HFF-Myc (cell line): Measurements from ENCODE around the gene MVK.

Experiments used
- DNase-seq: peaks from one replicate; pipeline ENCODE4 v3.0.0-alpha.2; 2011; ENCODE audit warnings: low read depth; ENCODE audit errors: extremely low read depth
- H3K4me3 ChIP-seq: replicated peaks from 2 replicates; pipeline ENCODE4 v1.5.1; 2011; ENCODE audit warnings: low read depth, mild to moderate bottlenecking, control low read depth, low read length
- CTCF ChIP-seq: IDR thresholded peaks from 2 replicates; pipeline ENCODE4 v1.5.1; 2012; ENCODE audit warnings: mild to moderate bottlenecking, low read depth, low read length, control low read depth; ENCODE audit errors: missing control alignments

MVK gene

GRCh38 chr12:109583733-109584132 lies 10.1 kb downstream of the MVK start:
- DNase-seq: no peak
- no peak for TF ChIP-seq CTCF

DNA sequence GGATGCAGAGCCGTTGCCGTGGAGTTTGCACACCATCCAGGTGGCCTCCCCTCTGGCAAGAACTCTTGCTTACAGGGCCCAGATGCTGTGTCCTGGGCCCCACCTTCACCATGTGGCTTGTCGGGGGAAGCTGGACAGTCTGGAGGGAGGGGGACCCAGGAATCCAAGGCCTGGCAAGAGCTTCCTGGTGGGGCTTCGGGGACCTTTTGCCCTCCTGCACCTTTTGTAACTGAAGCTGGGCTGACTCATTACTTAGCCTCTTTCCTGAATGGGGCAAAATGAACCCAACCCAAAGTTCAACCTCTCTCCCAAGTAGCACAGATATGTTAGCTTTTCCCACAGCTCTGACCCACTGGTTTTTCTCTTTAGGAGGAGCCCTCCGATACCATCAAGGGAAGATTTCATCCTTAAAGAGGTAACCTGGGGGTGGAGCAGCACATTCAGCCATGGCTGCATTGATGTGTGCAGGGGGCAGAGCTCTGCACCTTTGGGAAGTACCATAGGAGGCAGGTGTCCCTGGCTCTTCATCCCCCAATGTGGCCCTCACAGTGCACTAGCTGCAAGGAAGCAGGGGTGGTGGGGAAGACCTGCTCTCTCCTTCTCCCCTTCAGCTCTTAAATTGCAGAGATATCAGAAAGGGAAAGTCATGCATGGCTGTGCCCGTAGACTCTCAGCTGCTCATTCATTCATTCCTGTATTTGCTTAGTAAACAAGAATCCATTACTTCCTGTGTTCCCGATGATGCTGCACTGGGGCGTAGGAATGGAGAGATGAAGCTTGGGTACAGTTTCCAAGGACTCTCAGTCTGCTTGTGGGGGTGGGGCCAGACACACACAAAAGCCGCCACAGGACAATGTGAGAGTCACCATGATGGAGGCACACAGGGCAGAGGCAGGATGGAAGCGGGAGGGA lies 13.0 kb downstream of the MVK start:
- no peak overlapping the region for H3K4me3 ChIP-seq
- no peak for TF ChIP-seq CTCF
- DNase-seq: no peak

More at GRCh38 chr12:109583733-109584132, 10.1 kb downstream of the MVK start:
- H3K4me3 ChIP-seq: no peak overlapping the region

DNA sequence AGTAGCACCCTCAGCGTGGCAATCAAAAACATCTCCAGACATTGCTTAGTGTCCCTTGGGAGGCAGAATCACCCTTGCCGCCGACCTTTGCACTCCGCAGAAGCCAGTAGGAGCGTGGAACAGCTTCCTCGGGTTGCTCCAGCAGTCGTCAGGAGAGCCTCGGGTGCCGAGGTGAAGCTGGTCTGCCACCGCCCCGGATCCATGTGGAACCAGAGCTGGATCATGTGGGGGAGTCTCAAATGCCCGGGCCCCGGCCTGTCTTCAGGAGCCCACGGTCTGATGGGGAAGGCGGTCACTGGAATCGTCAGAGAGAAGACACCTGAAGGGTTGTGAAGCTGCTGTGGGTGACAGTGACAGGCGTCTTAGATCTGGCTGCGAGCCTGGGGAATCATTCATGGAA lies 14.3 kb downstream of the MVK start:
- H3K4me3 ChIP-seq: no peak overlapping the region
- TF ChIP-seq CTCF: no peak
- DNase-seq: no peak

- no peak for TF ChIP-seq CTCF
- H3K4me3 ChIP-seq: no peak overlapping the region
- DNase-seq: no peak
Observed at GRCh38 chr12:109588461-109589239, 15.1 kb downstream of the MVK start.

GRCh38 chr12:109589240-109589590 lies 15.6 kb downstream of the MVK start:
- DNase-seq: no peak
- no peak for TF ChIP-seq CTCF
- no peak overlapping the region for H3K4me3 ChIP-seq

DNA sequence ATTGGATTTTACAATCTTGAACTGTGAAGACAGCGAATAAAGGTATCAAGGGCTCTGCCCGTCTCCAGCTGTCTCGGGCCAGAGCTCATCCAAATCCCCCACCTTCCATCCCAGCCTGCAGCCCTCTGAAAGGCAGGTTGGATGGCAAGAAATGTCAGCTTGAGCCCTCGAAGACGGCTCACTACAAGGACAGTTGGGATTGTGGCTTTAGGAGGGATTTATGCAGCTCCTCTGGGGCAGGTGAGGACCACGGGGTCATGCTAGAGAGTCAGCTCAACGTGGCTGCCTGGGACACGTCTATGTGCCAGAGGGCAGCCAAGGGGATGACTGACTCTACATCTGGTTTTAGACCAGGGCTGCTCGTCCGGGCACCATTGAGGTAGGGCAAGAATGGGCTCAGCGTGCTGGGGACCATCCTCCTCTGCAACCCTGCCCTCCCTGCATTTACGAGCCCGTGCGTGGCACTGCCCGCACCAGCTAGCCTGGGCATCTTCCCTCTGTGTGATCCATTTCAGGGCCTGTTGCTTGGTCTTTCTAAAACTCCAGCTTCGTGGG lies 16.2 kb downstream of the MVK start:
- no peak for TF ChIP-seq CTCF
- DNase-seq: no peak

More for the DNA sequence above, 16.2 kb downstream of the MVK start:
- H3K4me3 ChIP-seq: no peak overlapping the region
